H1 (cell line): ENCODE measurements around the gene DMAC2.

ENCODE experiments used
- CEBPB ChIP-seq: IDR thresholded peaks from 2 replicates; pipeline ENCODE4 v1.6.1; 2012; ENCODE audit warnings: low read depth, low read length
- CHD2 ChIP-seq: IDR thresholded peaks from 2 replicates; pipeline ENCODE4 v1.6.1; 2012; ENCODE audit warnings: low read length, improper control_type of control experiment
- EP300 ChIP-seq, 2 experiments: IDR thresholded peaks; 1 replicate in 1 of 2; 2 replicates in 1 of 2; pipeline ENCODE4 v1.6.1; 2011 to 2012; ENCODE audit warnings: low read depth in 2 of 2, low read length in 2 of 2, mild to moderate bottlenecking in 2 of 2, borderline replicate concordance in 1 of 2, inconsistent platforms in 1 of 2, moderate library complexity in 1 of 2
- TF ChIP-seq, protein P1 (sequence below), 3 experiments: IDR thresholded peaks; 1 replicate in 2 of 3; 2 replicates in 1 of 3; pipeline versions ENCODE4 v1.5.1 to v1.6.1; 2011; ENCODE audit warnings: low read length in 3 of 3, mild to moderate bottlenecking in 3 of 3, inconsistent platforms in 2 of 3, low read depth in 1 of 3, moderate library complexity in 1 of 3; ENCODE audit not compliant: insufficient read depth in 1 of 3; ENCODE audit errors: control extremely low read depth in 1 of 3

DNA sequence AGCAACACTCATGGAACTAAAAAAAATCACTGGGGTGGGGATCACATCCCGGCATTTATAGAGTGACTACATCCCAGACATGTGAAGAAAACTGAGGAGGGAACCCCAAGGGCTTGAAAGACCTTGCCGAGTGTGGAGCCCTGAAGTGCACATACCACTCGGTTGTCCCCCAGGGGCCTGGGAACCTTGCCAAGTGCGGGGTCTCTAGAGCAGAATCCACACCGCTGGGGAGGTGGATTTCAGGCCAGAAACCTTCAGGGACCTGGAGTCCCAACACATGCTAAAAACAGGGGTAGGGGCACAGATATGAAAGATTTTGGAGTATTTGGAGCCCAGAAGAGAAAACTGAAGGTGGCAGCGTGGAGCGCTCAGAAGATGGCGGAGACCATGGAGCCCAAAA is 38.5 kb upstream of the DMAC2 start:
- TF ChIP-seq, protein P1, sequence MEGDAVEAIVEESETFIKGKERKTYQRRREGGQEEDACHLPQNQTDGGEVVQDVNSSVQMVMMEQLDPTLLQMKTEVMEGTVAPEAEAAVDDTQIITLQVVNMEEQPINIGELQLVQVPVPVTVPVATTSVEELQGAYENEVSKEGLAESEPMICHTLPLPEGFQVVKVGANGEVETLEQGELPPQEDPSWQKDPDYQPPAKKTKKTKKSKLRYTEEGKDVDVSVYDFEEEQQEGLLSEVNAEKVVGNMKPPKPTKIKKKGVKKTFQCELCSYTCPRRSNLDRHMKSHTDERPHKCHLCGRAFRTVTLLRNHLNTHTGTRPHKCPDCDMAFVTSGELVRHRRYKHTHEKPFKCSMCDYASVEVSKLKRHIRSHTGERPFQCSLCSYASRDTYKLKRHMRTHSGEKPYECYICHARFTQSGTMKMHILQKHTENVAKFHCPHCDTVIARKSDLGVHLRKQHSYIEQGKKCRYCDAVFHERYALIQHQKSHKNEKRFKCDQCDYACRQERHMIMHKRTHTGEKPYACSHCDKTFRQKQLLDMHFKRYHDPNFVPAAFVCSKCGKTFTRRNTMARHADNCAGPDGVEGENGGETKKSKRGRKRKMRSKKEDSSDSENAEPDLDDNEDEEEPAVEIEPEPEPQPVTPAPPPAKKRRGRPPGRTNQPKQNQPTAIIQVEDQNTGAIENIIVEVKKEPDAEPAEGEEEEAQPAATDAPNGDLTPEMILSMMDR (IDR thresholded peaks at IDR 0.05; ENCODE audit: control extremely low read depth in 1 of 3, insufficient read depth in 1 of 3, low read depth in 1 of 3, low read length in 3 of 3) = no peak
- no peak for TF ChIP-seq CHD2
- TF ChIP-seq CEBPB = no peak
- no peak for TF ChIP-seq EP300 (IDR thresholded peaks at IDR 0.05; ENCODE audit: borderline replicate concordance in 1 of 2, low read depth in 2 of 2, low read length in 2 of 2)
